Measurements from ENCODE around the gene LRGUK. TPM values are rescaled to one million over a fixed set of nuclear protein-coding genes. Genes with fewer than 3 reads are reported as not detected.
A peak's percentile ranks its signal among the peaks of the same experiment; 100 is the strongest.

Gene LRGUK
- total RNA-seq, 1 donor: 0.72 TPM

DNA sequence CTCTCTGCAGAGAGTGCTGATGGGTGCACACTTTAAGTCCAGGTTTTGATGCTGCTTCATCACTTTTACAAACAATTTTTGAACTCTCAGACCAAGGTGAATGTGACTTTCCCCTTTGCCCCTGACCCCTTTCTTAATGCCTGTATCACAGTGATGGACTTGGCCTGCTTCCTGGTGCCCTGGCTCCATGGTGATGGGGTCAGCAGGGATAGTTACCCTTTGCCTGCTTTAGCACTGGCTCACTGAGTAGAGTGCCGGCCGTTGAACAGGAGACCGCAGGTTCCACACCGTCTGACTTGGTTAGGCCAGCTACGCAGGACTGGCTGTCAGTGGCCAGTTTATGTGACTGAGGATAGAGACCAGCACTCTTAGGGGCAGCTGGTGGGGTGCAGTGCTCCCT is 40.1 kb downstream of the LRGUK start:
- DNase-seq (ENCODE audit: insufficient read length, low spot score, missing footprints): no peak
- Histone ChIP-seq H2AFZ (ENCODE audit: low read length) (no peak overlapping the region), H4K20me1 (ENCODE audit: insufficient read depth, low read length) (no peaks in the 10 kb centered on the region), H3K9me3 (ENCODE audit: low read depth, low read length) (no peaks in the 10 kb centered on the region), H3K27ac (ENCODE audit: low read depth, low read length) (no peak overlapping the region), H3K79me2 (ENCODE audit: insufficient read depth, low read length) (no peaks in the 10 kb centered on the region), H3K27me3 (ENCODE audit: insufficient read depth, low read length) (peaks cover 4% of the 10 kb centered on the region), H3K36me3 (ENCODE audit: insufficient read depth, low read length) (no peaks in the 10 kb centered on the region), H3K4me1 (ENCODE audit: insufficient read depth, low read length) (no peaks in the 10 kb centered on the region), H3K4me2 (ENCODE audit: insufficient read depth, low read length) (no peak overlapping the region), H3K4me3 (ENCODE audit: insufficient read depth, low read length) (no peak overlapping the region)
- TF ChIP-seq, protein P1, sequence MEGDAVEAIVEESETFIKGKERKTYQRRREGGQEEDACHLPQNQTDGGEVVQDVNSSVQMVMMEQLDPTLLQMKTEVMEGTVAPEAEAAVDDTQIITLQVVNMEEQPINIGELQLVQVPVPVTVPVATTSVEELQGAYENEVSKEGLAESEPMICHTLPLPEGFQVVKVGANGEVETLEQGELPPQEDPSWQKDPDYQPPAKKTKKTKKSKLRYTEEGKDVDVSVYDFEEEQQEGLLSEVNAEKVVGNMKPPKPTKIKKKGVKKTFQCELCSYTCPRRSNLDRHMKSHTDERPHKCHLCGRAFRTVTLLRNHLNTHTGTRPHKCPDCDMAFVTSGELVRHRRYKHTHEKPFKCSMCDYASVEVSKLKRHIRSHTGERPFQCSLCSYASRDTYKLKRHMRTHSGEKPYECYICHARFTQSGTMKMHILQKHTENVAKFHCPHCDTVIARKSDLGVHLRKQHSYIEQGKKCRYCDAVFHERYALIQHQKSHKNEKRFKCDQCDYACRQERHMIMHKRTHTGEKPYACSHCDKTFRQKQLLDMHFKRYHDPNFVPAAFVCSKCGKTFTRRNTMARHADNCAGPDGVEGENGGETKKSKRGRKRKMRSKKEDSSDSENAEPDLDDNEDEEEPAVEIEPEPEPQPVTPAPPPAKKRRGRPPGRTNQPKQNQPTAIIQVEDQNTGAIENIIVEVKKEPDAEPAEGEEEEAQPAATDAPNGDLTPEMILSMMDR (IDR thresholded peaks at IDR 0.05; ENCODE audit: extremely low read depth, low read depth, low read length): no peak

DNA sequence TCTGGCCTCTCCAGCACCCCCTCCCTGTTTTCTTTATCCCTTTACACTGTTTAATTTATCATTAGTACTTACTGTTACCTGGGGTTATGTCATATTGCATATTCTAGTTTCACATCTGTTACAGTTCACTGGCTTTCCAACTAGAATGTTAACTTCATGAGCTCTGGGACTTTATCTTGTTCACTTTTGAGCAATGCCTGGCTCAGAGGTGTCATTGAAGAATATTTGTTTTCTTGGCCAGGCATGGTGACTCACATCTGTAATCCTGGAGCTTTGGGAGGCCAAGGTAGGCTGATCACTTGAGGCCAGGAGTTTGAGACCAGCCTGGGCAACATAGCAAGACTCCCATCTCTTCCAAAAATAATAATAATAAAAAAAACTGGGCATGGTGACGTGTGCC is 40.7 kb downstream of the LRGUK start:
- H3K4me3 ChIP-seq (ENCODE audit: insufficient read depth, low read length): no peak overlapping the region
- TF ChIP-seq, protein P1 (IDR thresholded peaks at IDR 0.05; ENCODE audit: extremely low read depth, low read depth, low read length): no peak
- no peak for DNase-seq (ENCODE audit: insufficient read length, low spot score, missing footprints)
- peaks cover 4% of the 10 kb centered on the region for H3K27me3 ChIP-seq (ENCODE audit: insufficient read depth, low read length)
- H2AFZ ChIP-seq (ENCODE audit: low read length): no peak overlapping the region
- H3K27ac ChIP-seq (ENCODE audit: low read depth, low read length): no peak overlapping the region
- H3K79me2 ChIP-seq (ENCODE audit: insufficient read depth, low read length): no peaks in the 10 kb centered on the region
- no peaks in the 10 kb centered on the region for H3K4me1 ChIP-seq (ENCODE audit: insufficient read depth, low read length)
- no peaks in the 10 kb centered on the region for H3K36me3 ChIP-seq (ENCODE audit: insufficient read depth, low read length)
- no peaks in the 10 kb centered on the region for H4K20me1 ChIP-seq (ENCODE audit: insufficient read depth, low read length)
- no peak overlapping the region for H3K4me2 ChIP-seq (ENCODE audit: insufficient read depth, low read length)
- no peaks in the 10 kb centered on the region for H3K9me3 ChIP-seq (ENCODE audit: low read depth, low read length)

GRCh38 chr7:134174795-134175261 is 47.7 kb downstream of the LRGUK start:
- Histone ChIP-seq H3K79me2 (ENCODE audit: insufficient read depth, low read length) (no peaks in the 10 kb centered on the region), H3K9me3 (ENCODE audit: low read depth, low read length) (no peaks in the 10 kb centered on the region), H4K20me1 (ENCODE audit: insufficient read depth, low read length) (no peaks in the 10 kb centered on the region), H3K36me3 (ENCODE audit: insufficient read depth, low read length) (no peaks in the 10 kb centered on the region), H3K27me3 (ENCODE audit: insufficient read depth, low read length) (no peaks in the 10 kb centered on the region), H3K4me3 (ENCODE audit: insufficient read depth, low read length) (no peak overlapping the region), H3K27ac (ENCODE audit: low read depth, low read length) (no peak overlapping the region), H3K4me1 (ENCODE audit: insufficient read depth, low read length) (no peaks in the 10 kb centered on the region), H2AFZ (ENCODE audit: low read length) (no peak overlapping the region), H3K4me2 (ENCODE audit: insufficient read depth, low read length) (no peak overlapping the region)
- TF ChIP-seq, protein P1 (IDR thresholded peaks at IDR 0.05; ENCODE audit: extremely low read depth, low read depth, low read length): no peak
- peak; percentile 67 for DNase-seq (ENCODE audit: insufficient read length, low spot score, missing footprints)

GRCh38 chr7:134175334-134176036 is 48.3 kb downstream of the LRGUK start:
- H4K20me1 ChIP-seq (ENCODE audit: insufficient read depth, low read length): no peaks in the 10 kb centered on the region
- no peak overlapping the region for H3K4me3 ChIP-seq (ENCODE audit: insufficient read depth, low read length)
- TF ChIP-seq, protein P1 (IDR thresholded peaks at IDR 0.05; ENCODE audit: extremely low read depth, low read depth, low read length): no peak
- no peak overlapping the region for H3K4me2 ChIP-seq (ENCODE audit: insufficient read depth, low read length)
- H3K9me3 ChIP-seq (ENCODE audit: low read depth, low read length): no peaks in the 10 kb centered on the region
- H3K27ac ChIP-seq (ENCODE audit: low read depth, low read length): no peak overlapping the region
- H2AFZ ChIP-seq (ENCODE audit: low read length): no peak overlapping the region
- no peaks in the 10 kb centered on the region for H3K36me3 ChIP-seq (ENCODE audit: insufficient read depth, low read length)
- no peaks in the 10 kb centered on the region for H3K4me1 ChIP-seq (ENCODE audit: insufficient read depth, low read length)
- H3K27me3 ChIP-seq (ENCODE audit: insufficient read depth, low read length): no peaks in the 10 kb centered on the region
- no peaks in the 10 kb centered on the region for H3K79me2 ChIP-seq (ENCODE audit: insufficient read depth, low read length)
- no peak for DNase-seq (ENCODE audit: insufficient read length, low spot score, missing footprints)
